GM19468 (cell line): ENCODE data around the gene YWHAH.

Experiments
- ATAC-seq: cut with Tn5 transposase; IDR thresholded peaks from one replicate; pipeline ENCODE4 v1.9.1; 2021; ENCODE audit warnings: mild to moderate bottlenecking, moderate library complexity, moderate number of reproducible peaks; ENCODE audit not compliant: unreplicated experiment; ENCODE audit errors: extremely low read depth

Gene YWHAH

DNA sequence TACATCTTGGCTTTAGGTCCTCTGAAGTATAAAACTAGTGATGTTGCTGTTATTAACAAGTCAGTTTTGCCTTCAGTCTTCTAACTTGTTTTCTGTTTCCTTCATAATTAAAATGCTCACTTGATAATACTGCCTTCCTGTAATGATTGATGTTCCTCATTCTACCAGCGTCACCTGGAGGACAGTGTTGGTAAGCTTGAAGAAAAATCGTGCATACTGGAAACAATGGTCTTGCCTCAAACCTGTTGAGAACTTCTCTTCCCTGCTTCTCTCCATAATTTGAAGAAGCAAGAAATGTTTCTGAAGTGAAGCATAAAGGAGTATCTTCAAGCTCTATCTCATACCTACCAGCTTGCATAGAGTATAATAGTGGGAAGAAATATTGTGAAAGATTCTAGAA is 3.0 kb downstream of the YWHAH start:
- no peak for ATAC-seq

DNA sequence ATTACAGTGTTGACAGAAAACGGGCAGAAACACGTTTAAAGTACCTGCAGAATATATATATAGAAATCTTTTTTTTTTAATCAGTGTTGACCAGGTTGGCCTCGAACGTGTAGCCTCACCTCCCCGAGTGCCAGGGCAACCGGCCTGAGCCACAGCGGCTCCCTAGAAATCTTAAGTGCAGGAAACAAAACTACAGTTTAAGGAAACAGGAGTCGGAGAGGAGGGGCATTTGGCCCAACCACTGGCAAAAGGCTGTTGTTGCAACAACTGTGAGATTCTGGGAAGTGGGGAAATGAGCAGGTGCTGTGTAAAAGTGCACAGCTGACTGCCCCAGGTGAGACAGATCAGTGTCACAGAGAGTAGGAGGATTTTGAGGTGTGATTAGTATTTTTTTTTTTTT is 3.7 kb downstream of the YWHAH start:
- ATAC-seq, result no peak

DNA sequence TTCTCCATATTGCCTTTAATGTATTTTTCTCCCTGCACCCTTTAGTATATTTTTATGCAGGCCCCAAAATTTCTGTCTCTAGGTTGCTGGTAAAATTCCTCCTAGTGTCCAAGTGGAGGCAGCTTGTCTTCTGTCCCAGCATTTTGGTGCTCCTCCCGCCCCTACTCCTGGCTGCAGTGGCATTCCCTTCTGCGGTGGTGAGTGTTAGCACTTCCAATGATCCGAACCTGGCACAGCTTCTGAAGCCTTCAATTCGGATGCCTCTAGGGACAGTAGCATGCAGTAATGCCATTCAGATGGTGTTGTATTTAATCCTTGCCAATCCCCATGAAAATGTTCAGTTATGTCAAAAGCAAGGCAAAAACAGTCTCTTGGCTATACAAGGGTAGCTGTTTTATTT is 5.9 kb downstream of the YWHAH start:
- ATAC-seq, result no peak

DNA sequence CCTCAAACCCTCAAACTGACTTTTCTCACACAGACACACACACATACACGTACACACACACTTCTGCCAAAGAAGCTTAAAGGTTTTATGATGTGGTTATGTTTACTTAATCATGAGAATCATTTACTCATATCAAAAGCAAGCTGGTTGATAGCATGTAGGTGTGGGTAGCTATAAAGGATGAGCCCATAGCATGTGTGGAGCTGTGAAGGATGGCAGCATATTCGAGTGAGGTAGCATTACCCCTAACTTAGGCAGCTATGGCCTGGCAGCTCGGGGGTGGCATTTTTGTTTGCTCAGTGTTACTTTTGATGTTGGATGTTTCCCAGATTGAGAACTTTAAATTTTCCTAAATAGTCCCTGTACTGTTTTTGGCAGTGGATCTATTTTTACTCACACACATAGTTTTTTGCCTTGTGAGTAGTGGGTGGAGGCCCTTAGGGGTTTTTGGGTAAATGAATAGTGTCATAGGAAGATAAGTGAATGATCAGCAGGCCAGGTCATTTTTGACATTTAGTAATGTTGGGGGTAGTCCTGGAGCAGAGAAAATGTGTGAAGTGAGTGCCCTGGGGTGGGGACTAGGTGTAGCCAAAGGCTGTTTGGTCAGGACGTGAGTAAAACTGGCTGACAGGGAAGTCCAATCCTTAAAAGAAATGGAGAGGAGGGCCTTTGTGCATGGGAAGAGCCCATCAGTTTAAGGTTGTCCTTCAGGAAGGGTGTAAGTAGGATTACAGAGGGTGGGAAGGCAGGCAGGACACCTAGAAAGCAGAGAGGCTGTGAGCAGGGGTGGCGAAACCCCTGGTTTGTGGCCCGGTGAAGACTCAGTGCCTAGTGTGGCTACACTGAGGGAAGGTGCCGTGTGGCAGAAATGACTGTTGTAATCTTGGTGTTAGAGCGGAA is 7.1 kb downstream of the YWHAH start:
- no peak for ATAC-seq

DNA sequence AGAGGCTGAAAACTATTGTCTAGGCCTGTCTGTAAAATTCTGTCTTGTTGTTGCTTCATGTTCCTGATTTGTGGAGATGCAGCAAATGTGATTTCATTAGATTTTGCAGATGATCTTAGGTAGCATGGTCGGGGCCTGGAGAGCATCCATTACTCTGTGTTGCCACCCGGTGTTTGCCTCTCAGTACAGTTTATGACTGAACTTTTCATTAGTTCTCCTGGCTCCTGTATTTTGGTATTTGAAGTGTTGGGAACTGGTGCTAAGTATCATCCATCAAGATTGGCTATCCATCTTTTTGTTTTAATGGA is 7.7 kb downstream of the YWHAH start:
- no peak for ATAC-seq

DNA sequence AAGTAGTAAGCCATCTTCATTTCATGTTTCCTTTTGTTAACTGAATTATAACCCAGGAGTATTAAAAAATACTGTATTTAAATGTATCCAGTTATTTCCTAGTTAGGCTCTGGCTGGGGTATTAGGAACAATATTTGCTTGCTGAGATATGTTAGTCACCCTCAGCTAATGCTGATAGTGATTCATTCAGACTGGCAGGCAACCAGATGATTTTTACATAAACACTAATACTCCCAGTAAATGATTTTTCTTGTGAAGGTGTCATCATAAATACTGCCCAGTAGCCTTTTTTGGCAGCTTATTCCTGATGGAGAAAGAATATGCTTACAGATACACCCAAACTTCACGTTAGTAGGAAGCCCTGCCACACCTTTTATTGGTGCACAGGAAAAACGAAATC is 8.1 kb downstream of the YWHAH start:
- ATAC-seq, result no peak

DNA sequence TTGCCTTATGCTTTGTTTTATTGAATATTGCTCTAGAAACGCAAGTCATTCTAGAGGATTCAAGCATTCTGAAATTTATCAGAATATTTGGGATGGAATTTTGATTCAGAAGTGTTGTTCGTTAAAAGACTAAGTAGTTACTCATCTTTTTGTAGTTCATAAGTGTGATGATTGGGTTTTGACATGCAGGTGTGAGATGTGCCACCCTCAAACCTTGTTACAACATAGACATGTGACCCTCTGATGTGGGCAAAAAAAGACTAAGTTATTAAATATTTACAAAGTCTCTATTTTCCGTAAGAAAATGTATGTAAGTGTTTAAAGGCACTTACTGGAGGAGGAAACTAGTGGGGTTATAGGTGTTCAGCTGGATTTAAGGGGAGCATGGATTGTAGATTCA is 8.9 kb downstream of the YWHAH start:
- ATAC-seq, result no peak

DNA sequence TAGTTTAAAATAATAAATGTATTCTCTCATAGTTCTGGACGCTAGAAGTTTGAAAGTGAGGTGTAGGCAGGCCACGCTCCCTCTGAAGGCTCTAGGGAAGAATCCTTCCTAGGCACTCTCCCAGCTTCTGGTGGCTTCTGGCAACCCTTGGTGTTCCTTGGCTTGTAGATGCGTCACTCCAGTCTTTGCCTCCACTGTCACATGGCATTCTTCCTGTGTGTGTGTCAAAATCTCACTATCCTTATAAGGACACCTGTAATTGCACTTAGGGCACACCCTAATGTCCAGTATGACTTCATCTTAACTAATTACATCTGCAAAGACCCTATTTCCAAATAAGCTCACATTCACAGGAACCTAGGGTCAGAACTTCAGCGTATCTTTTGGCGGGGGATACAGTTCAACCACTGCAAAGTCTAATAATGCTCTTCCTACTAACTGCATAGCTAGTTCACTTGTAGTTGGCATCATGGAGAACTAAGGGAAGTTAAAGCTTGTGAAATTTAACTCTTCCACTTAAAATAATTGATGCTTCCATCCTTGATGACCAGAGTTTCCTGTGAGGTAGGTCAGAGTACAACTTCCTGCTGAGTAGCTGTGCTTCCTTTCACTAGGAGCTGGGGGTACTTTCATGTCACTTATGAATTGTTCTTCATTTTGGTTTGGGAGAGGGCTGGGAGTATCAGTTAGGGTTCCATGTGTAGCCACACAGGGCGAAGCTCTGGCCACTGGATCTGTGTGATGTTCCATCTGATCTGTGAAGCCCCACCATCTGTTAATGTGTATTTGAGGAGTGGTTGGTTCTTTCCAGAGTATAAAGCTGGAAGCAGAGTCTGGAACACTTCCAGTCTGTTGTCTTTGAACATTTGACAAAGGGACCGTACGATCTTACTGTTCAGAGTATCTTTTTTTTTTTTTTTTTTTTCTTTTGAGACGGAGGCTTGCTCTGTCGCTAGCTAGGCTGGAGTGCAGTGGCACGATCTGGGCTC is 10.5 kb downstream of the YWHAH start:
- no peak for ATAC-seq

DNA sequence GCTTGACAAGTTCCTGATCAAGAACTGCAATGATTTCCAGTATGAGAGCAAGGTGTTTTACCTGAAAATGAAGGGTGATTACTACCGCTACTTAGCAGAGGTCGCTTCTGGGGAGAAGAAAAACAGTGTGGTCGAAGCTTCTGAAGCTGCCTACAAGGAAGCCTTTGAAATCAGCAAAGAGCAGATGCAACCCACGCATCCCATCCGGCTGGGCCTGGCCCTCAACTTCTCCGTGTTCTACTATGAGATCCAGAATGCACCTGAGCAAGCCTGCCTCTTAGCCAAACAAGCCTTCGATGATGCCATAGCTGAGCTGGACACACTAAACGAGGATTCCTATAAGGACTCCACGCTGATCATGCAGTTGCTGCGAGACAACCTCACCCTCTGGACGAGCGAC is 12.0 kb downstream of the YWHAH start:
- ATAC-seq, result no peak

DNA sequence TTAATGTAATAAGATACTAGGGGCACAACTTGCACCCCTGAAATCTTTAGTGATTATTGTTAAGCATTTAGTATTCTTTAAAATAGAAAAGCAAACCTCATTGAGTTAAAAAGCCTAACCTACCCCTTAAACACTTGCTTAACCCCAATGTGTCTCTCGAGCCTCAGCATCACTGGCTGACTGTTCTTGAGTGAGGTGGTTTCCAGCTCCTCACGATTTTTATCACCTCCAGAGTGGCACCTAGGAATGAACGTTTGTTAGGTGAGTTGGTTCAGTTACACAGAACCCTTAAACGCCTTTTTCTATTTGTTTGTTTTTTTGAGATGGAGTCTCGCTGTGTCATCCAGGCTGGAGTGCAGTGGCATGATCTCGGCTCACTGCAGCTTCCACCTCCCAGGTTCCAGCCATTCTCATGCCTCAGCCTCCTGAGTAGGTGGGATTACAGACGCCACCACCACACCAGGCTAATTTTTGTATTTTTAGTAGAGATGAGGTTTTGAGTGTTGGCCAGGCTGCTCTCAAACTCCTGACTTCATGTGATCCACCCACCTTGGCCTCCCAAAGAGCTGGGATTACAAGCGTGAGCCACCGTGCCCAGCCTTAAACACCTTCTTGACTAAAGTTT is 13.7 kb downstream of the YWHAH start:
- no peak for ATAC-seq

DNA sequence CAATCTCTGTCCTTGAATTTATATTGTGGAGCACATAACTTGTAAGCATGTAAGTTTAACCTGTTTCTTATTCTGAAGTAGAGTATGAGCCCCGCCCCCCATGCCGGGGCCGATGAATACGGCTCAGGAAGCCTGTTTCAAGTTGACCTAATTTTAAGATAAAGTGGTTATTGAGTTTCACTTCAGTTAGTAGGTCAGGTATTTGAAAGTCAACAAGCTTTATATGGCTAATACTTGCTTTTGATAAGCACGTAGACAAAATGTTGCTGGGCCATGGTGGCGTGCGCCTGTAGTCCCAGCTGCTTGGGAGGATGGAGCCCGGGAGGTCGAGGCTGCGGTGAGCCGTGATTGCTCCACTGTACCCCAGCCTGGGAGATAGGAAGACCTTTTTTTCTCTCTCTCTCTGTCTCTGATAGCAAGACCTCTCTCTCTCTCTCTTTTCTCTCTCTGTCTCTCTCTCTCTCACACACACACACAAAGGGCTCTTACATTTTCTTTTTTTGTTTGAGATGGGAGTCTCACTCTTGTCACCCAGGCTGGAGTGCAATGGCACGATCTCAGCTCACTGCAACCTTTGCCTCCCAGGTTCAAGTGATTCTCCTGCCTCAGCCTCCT is 14.4 kb downstream of the YWHAH start:
- no peak for ATAC-seq

DNA sequence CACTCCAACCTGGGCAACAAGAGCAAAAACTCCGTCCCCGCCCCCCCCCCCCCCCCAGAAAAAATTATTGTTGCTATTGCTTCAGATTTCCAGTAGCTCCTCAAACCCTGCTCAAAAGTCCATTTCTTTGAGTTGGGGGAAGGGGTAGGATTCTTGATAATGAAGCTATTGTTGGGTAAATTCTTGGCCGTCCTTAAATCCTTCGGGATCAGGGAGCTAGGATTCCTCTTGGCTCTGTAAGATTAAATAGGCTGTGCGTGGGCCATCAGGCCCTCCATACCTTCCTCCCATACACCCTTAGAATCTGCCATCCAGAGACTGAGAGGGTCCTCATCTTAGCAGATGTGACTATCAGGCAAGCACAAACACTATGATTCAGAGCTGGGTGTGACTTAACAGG is 16.4 kb downstream of the YWHAH start:
- no peak for ATAC-seq

DNA sequence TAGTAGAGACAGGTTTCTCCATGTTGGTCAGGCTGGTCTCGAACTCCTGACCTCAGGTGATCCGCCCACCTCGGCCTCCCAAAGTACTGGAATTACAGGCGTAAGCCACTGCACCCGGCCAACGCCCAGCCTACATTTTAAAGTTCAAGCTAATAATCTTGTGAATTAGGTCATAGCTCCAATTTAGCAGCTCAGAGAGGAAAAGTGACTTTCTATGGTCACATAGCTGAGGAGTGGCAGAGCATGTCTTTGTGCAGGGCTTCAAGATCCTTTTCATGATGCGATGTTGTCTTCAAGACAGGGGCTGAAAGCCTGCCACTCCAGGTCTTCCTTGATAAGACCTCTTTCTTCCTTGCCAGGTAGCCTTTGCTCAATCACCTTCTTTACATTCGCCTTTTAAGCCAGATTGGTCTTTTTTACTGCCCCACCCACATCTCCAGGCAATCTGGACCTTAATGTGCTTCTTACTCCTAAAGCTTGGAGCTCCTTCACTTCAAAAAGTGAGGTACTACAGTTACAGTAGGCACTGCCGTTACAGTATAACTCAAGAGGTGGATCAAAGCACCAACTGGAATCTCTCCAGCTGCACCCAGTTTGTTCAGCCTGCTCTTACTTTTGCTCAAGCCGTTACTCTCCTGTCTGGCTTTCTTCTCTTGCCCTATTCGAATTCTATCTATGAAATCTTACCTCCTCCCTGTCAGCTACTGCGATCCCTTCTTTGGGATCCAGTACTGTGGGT is 18.2 kb downstream of the YWHAH start:
- ATAC-seq, result no peak

DNA sequence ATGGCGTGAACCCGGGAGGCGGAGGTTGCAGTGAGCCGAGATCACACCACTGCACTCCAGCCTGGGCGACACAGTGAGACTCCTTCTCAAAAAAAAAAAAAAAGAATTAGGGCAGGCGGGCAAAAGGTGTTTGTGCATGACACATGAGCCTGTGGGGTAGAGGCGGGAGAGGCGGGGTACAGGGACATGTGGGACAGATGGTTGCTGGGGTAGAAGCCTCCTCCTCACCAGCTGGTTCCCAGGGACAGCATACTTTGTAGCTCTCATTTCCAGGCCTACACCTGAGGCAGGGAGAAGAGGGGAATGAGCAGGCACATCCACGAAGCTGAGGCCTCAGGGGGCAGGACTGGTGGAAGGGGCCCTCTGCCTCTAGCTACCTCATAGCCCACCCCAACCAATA is 23.7 kb downstream of the YWHAH start:
- no peak for ATAC-seq

DNA sequence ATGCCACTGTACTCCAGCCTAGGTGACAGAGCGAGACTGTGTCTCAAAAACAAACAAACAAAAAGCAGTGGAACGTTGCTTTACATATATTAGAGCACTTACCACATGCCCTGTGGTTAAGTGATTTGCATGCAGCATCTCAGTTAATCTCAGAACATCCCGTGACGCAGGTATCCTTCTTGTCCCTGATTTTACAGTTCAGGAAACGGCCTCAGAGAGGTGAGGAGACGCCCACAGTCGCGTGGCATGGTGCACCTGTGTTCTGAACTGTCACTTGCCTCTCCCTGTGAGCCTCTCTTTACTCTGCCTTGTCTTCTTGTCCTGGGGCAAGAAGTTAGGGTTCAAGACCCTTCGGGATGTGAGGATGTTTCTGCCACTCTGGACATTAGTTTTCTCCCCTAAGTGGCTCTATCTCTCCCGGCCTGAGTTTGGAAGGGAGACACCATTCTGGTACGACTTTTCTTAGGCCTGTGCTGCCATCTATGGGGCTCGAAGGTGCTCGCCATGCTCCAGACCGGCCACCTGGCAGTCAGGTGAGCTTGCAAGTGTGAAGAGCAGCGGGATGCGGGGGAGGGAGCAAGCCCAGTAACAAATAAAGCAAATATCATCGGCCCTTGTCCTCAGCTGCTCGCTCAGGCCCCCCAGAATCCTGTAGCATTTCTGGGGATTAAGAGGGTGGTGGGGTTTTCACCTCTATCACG is 25.6 kb downstream of the YWHAH start:
- ATAC-seq, result peak; percentile 37

DNA sequence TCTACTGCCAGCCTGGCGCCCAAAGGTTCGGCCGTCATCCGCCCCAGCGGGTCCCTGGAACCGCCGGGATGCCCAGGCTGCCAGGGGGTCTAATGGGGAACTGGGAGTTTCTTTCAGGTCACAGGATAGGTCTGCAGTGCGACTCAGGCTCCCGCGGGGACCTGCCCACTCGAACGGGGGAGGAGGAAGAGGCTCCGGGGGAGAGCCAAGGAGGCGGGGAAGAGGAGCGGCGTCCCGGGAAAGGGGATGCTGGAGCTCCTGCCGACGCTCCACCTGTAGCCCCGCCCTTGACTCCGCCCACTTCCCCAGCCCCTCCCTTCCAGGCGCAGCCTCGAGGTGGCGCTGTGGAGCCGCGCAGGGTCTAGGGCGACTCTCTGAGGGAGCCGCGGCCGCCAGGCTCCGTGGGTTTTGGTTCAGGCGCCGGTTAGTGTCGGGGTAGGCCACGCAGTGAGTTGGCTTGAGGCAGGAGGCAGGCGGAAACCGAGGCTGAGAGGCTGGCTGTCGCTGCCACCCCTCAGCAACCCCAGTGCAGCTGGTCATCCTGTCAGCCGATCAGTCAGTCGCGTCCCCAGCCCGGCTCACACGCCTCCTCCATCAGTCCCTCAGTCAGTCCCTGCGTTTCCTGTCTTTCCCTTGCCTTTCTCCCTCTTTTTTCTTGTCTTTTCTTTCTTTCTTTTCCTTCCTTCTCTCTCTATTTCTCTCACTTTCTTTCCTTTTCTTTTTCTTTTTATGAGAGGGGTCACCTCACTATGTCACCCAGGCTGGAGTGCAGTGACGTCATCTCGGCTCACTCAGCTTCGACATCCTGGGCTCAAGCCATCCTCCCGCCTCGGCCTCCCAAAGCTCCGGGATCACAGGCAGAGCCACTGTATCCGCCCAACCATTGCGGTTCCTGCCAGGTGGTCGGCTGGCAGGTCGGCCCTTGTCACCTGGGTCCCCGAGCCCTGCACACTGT is 26.4 kb downstream of the YWHAH start:
- ATAC-seq, result peak; percentile 62

DNA sequence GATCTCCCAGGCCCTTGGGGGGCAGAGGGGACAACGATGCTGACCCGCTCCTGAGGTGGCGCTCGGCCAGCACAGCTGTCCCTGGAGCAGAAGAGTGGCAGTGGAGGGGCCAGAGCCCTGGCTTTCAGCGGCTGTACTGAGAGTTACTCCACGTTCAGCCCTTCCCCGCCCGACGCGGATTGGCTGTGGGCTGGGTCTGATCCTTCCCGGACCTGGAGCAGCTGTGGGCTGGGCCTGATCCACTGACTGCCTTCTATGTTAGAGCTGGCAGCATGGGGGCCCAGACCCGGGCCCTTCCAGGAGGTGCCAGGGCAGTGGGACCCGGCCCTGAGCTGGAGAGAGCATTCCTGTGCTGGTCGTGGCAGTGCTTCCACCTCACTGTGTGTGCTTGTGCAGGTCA is 27.8 kb downstream of the YWHAH start:
- no peak for ATAC-seq

DNA sequence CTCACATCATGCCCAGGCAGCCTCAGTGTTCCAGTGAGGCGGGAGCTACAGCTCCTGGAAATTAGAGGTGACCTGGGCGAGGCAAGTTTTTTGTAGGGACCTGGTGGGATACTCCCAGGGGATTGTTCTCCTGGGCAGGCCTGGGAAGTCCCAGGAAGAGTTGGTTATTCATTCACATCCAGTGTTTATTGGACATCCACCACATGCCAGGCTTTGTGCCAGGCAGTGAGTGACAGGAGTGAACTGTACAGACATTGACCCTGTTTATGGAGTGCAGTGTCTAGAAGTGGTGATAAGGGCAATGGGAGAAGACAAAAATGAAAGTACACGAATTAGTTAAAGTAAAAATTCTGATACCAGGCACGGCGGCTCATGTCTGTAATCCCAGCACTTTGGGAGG is 29.4 kb downstream of the YWHAH start:
- ATAC-seq, result no peak
